Muscle of back (tissue), 11 donors: ENCODE data around the gene TMEM14A. TPM values are rescaled to one million over a fixed set of nuclear protein-coding genes. Genes with fewer than 3 reads are reported as not detected.
"Not testable (repeated sequence)": the region's sequence is repeated elsewhere in the genome, so short reads cannot be mapped to it uniquely, and the experiment has no call there.

Source experiments
- DNase-seq, 3 donors: peaks; one replicate each; pipeline versions ENCODE4 v3.0.0 to v3.0.0-alpha.2; 2013
- polyA plus RNA-seq, 10 donors: library from polyadenylated mRNA; unstranded; fragments of 120-200 nt; gene quantifications; one replicate each; pipeline ENCODE4 v1.2.1, GENCODE V29; 2013; ENCODE audit not compliant: insufficient read length in 10 of 10

TMEM14A gene
- polyA plus RNA-seq, 10 donors = 13.9 to 26.7 (median 18.6) TPM

- no peak for DNase-seq
Observed at GRCh38 chr6:52693773-52694172, 22.9 kb downstream of the TMEM14A start.

GRCh38 chr6:52694404-52694803 lies 23.5 kb downstream of the TMEM14A start:
- DNase-seq = no peak

GRCh38 chr6:52696418-52696817 lies 25.5 kb downstream of the TMEM14A start:
- no peak for DNase-seq

GRCh38 chr6:52697903-52698302 lies 27.0 kb downstream of the TMEM14A start:
- DNase-seq = no peak

- DNase-seq = no peak
Observed at GRCh38 chr6:52704060-52704459, 33.1 kb downstream of the TMEM14A start.

GRCh38 chr6:52704781-52705502 lies 34.0 kb downstream of the TMEM14A start:
- DNase-seq = not testable (repeated sequence)

- no peak for DNase-seq
Observed at GRCh38 chr6:52706001-52706400, 35.1 kb downstream of the TMEM14A start.

- DNase-seq = no peak
Observed at GRCh38 chr6:52707963-52708680, 37.2 kb downstream of the TMEM14A start.

- no peak for DNase-seq
Observed at GRCh38 chr6:52712136-52712535, 41.2 kb downstream of the TMEM14A start.

GRCh38 chr6:52714761-52715160 lies 43.8 kb downstream of the TMEM14A start:
- DNase-seq = not testable (repeated sequence)

GRCh38 chr6:52718550-52718949 lies 47.6 kb downstream of the TMEM14A start:
- no peak for DNase-seq

- DNase-seq = no peak
Observed at GRCh38 chr6:52720321-52720720, 49.4 kb downstream of the TMEM14A start.

- DNase-seq = no peak
Observed at GRCh38 chr6:52724042-52724405, 53.1 kb downstream of the TMEM14A start.

GRCh38 chr6:52724406-52725121 lies 53.7 kb downstream of the TMEM14A start:
- peak; percentile 11 to 36 (median 24) for DNase-seq

GRCh38 chr6:52725143-52725534 lies 54.2 kb downstream of the TMEM14A start:
- no peak for DNase-seq

GRCh38 chr6:52725535-52726192 lies 54.8 kb downstream of the TMEM14A start:
- no peak for DNase-seq

- DNase-seq = no peak
Observed at GRCh38 chr6:52726193-52726542, 55.3 kb downstream of the TMEM14A start.

- DNase-seq = no peak
Observed at GRCh38 chr6:52726741-52727535, 56.0 kb downstream of the TMEM14A start.

GRCh38 chr6:52727908-52728307 lies 57.0 kb downstream of the TMEM14A start:
- no peak for DNase-seq

- DNase-seq = no peak
Observed at GRCh38 chr6:52728394-52728793, 57.5 kb downstream of the TMEM14A start.

- no peak for DNase-seq
Observed at GRCh38 chr6:52729576-52729975, 58.7 kb downstream of the TMEM14A start.

GRCh38 chr6:52731719-52732118 lies 60.8 kb downstream of the TMEM14A start:
- no peak for DNase-seq
